Hepatocyte (in vitro differentiated cells): ENCODE measurements around the gene RASGRP3.

Source experiments
- CTCF ChIP-seq: fragments of 200-600 bp; sonication (generic); IDR thresholded peaks from 2 replicates; pipeline ENCODE4 v1.5.1; 2016; ENCODE audit warnings: antibody characterized with exemption, mild to moderate bottlenecking; ENCODE audit not compliant: poor library complexity
- EZH2 ChIP-seq: fragments of 200-600 bp; sonication (generic); IDR thresholded peaks from 2 replicates; pipeline ENCODE4 v1.6.1; 2016; ENCODE audit warnings: antibody characterized with exemption, mild to moderate bottlenecking, borderline replicate concordance
- EZH2phosphoT487 ChIP-seq: fragments of 200-600 bp; sonication (generic); IDR thresholded peaks from one replicate; pipeline ENCODE4 v1.6.1; 2018; ENCODE audit warnings: antibody characterized with exemption, mild to moderate bottlenecking, low read depth, moderate library complexity; ENCODE audit not compliant: unreplicated experiment, severe bottlenecking

GRCh38 chr2:33505966-33506365 is 29.5 kb downstream of the RASGRP3 start:
- TF ChIP-seq CTCF (no peak), EZH2phosphoT487 (no peak), EZH2 (no peak)
